Measurements from ENCODE around the gene HDGFL1. TPM values are rescaled to one million over a fixed set of nuclear protein-coding genes. Genes with fewer than 3 reads are reported as not detected.

The HDGFL1 gene
- polyA plus RNA-seq, 1 donor from 2014 or later = not detected

DNA sequence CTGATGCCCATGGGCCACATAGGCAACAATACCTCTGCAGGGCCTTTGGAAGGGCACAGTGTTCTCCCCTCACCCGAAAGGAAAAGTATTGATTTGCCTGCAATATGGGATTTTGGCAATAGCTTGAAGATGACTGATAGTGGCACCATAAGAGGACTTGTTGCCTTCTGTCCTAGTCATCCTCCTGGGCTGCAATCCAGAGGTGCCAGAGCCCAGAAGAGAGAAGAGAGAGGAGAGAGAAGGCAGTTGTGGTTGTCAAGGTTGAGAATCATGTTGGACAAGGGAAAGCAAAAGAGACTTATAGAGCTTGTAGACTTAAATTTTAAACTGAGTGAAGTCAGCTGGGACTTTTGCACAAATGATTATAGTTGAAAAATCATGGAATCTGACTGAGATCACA, 14.6 kb downstream of the HDGFL1 start:
- Histone ChIP-seq H3F3A (ENCODE audit: insufficient read depth, low read length, poor library complexity, severe bottlenecking) (no peaks in the 10 kb centered on the region), H3K4me3 (ENCODE audit: low read length) (no peak overlapping the region), H3K36me3 (ENCODE audit: insufficient read depth, low read length) (no peaks in the 10 kb centered on the region), H4K20me1 (ENCODE audit: insufficient read depth) (no peaks in the 10 kb centered on the region), H3K4me2 (ENCODE audit: low read length) (no peak overlapping the region), H3K9me2 (ENCODE audit: insufficient read depth, low read length) (no peaks in the 10 kb centered on the region), H3K9me3 (ENCODE audit: low read length) (no peaks in the 10 kb centered on the region), H3K27ac (ENCODE audit: low read length) (no peak overlapping the region), H2AFZ (ENCODE audit: low read depth, low read length) (no peak overlapping the region), H3K9ac (ENCODE audit: low read length) (no peak overlapping the region), H3K79me2 (replicated peaks; ENCODE audit: insufficient read depth, low read length) (no peaks in the 10 kb centered on the region), H3K27me3 (ENCODE audit: insufficient read depth, low read depth, low read length) (no peaks in the 10 kb centered on the region)
- no peak for TF ChIP-seq EP300 (conservative IDR thresholded peaks at IDR 0.05; ENCODE audit: poor library complexity, severe bottlenecking)
- no peak for TF ChIP-seq SMC3 (conservative IDR thresholded peaks at IDR 0.05; ENCODE audit: poor library complexity)
- TF ChIP-seq, protein P1, sequence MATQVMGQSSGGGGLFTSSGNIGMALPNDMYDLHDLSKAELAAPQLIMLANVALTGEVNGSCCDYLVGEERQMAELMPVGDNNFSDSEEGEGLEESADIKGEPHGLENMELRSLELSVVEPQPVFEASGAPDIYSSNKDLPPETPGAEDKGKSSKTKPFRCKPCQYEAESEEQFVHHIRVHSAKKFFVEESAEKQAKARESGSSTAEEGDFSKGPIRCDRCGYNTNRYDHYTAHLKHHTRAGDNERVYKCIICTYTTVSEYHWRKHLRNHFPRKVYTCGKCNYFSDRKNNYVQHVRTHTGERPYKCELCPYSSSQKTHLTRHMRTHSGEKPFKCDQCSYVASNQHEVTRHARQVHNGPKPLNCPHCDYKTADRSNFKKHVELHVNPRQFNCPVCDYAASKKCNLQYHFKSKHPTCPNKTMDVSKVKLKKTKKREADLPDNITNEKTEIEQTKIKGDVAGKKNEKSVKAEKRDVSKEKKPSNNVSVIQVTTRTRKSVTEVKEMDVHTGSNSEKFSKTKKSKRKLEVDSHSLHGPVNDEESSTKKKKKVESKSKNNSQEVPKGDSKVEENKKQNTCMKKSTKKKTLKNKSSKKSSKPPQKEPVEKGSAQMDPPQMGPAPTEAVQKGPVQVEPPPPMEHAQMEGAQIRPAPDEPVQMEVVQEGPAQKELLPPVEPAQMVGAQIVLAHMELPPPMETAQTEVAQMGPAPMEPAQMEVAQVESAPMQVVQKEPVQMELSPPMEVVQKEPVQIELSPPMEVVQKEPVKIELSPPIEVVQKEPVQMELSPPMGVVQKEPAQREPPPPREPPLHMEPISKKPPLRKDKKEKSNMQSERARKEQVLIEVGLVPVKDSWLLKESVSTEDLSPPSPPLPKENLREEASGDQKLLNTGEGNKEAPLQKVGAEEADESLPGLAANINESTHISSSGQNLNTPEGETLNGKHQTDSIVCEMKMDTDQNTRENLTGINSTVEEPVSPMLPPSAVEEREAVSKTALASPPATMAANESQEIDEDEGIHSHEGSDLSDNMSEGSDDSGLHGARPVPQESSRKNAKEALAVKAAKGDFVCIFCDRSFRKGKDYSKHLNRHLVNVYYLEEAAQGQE (IDR thresholded peaks at IDR 0.05; ENCODE audit: borderline replicate concordance) = no peak
- TF ChIP-seq MXI1 (conservative IDR thresholded peaks at IDR 0.05; ENCODE audit: poor library complexity, severe bottlenecking) = no peak
- no peak for TF ChIP-seq EZH2 (IDR thresholded peaks at IDR 0.05; ENCODE audit: borderline replicate concordance, insufficient read depth, low read length, poor library complexity, severe bottlenecking)
- TF ChIP-seq, protein P2, sequence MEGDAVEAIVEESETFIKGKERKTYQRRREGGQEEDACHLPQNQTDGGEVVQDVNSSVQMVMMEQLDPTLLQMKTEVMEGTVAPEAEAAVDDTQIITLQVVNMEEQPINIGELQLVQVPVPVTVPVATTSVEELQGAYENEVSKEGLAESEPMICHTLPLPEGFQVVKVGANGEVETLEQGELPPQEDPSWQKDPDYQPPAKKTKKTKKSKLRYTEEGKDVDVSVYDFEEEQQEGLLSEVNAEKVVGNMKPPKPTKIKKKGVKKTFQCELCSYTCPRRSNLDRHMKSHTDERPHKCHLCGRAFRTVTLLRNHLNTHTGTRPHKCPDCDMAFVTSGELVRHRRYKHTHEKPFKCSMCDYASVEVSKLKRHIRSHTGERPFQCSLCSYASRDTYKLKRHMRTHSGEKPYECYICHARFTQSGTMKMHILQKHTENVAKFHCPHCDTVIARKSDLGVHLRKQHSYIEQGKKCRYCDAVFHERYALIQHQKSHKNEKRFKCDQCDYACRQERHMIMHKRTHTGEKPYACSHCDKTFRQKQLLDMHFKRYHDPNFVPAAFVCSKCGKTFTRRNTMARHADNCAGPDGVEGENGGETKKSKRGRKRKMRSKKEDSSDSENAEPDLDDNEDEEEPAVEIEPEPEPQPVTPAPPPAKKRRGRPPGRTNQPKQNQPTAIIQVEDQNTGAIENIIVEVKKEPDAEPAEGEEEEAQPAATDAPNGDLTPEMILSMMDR (IDR thresholded peaks at IDR 0.05; ENCODE audit: poor library complexity, severe bottlenecking) = no peak
- TF ChIP-seq POLR2AphosphoS5 (IDR thresholded peaks at IDR 0.05) = no peak
- no peak for TF ChIP-seq TAF1 (IDR thresholded peaks at IDR 0.05; ENCODE audit: low read depth)
- no peak for TF ChIP-seq RAD21 (conservative IDR thresholded peaks at IDR 0.05)

DNA sequence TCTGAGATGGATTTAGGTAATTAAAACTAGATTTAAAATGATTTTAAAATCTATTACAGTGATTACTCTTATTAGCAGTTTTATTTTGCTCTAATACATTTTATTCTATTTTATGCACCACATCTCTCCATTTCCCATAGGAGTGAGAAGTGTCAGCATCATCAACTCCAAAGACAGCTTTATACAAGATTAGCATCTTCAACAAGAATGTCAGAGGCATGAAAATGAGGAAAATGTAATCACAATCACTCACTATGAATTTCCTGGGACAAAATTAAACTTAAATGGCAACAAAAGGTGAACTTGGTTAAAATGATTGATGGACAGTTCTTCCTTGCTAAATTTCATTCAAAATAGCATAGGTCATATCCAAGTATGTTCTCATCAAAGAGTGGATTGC, 19.8 kb downstream of the HDGFL1 start:
- Histone ChIP-seq H3K36me3 (ENCODE audit: insufficient read depth, low read length) (no peaks in the 10 kb centered on the region), H3K27ac (ENCODE audit: low read length) (peak overlapping the region; percentile 4), H3F3A (ENCODE audit: insufficient read depth, low read length, poor library complexity, severe bottlenecking) (no peaks in the 10 kb centered on the region), H3K9me2 (ENCODE audit: insufficient read depth, low read length) (no peaks in the 10 kb centered on the region), H3K4me3 (ENCODE audit: low read length) (no peak overlapping the region), H3K27me3 (ENCODE audit: insufficient read depth, low read depth, low read length) (no peaks in the 10 kb centered on the region), H3K9ac (ENCODE audit: low read length) (no peak overlapping the region), H3K79me2 (replicated peaks; ENCODE audit: insufficient read depth, low read length) (no peaks in the 10 kb centered on the region), H4K20me1 (ENCODE audit: insufficient read depth) (no peaks in the 10 kb centered on the region), H3K9me3 (ENCODE audit: low read length) (no peaks in the 10 kb centered on the region), H2AFZ (ENCODE audit: low read depth, low read length) (no peak overlapping the region), H3K4me2 (ENCODE audit: low read length) (no peak overlapping the region)
- TF ChIP-seq EP300 (conservative IDR thresholded peaks at IDR 0.05; ENCODE audit: poor library complexity, severe bottlenecking) (peak; percentile 89), POLR2AphosphoS5 (IDR thresholded peaks at IDR 0.05) (peak; percentile 69), RAD21 (conservative IDR thresholded peaks at IDR 0.05) (no peak)
- TF ChIP-seq, protein P1 (IDR thresholded peaks at IDR 0.05; ENCODE audit: borderline replicate concordance) = no peak
